HG03159 (cell line): Measurements from ENCODE around the gene OR51G1.

ENCODE experiments used
- ATAC-seq: cut with Tn5 transposase; IDR thresholded peaks from one replicate; pipeline ENCODE4 v1.9.1; 2021; ENCODE audit warnings: mild to moderate bottlenecking, moderate library complexity; ENCODE audit not compliant: unreplicated experiment

OR51G1 gene

GRCh38 chr11:4881188-4881587 is 43.0 kb downstream of the OR51G1 start:
- no peak for ATAC-seq
